ENCODE results near the gene SAMD4B.
"Not testable (repeated sequence)": the region's sequence is repeated elsewhere in the genome, so short reads cannot be mapped to it uniquely, and the experiment has no call there.

The SAMD4B gene

DNA sequence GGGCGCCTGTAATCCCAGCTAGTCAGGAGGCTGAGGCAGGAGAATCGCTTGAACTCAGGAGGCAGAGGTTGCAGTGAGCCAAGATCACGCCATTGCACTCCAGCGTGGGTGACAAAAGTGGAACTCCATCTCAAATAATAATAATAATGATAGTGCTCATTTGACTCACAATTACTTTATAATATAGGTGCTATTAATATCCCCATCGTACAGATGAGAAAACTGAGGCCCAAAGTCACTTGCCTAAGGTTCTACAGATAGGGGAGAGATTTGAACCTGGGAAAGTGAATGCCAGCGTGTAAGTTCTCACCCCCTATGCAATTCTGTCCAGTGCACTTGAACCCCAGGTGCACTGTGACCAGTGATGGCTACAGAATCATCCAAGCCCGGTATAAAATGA, 12.3 kb upstream of the SAMD4B start:
- no peak for DNase-seq
- Histone ChIP-seq H4K20me1 (ENCODE audit: insufficient read depth, low read length) (no peaks in the 10 kb centered on the region), H3K4me3 (ENCODE audit: low read length) (no peak overlapping the region), H3K4me1 (ENCODE audit: low read length) (no peaks in the 10 kb centered on the region), H3K79me2 (ENCODE audit: low read length) (peaks cover 14% of the 10 kb centered on the region), H3K36me3 (replicated peaks; ENCODE audit: insufficient read depth, low read length) (no peaks in the 10 kb centered on the region), H3K9ac (ENCODE audit: low read length) (no peak overlapping the region), H3K27me3 (replicated peaks; ENCODE audit: insufficient read depth, low read length) (no peaks in the 10 kb centered on the region), H3F3A (ENCODE audit: insufficient read depth, low read length) (no peaks in the 10 kb centered on the region), H3K4me2 (ENCODE audit: low read depth, low read length) (no peak overlapping the region), H3K9me3 (replicated peaks; ENCODE audit: insufficient read depth, low read length) (no peaks in the 10 kb centered on the region), H3K9me2 (replicated peaks; ENCODE audit: insufficient read depth, low read length) (no peaks in the 10 kb centered on the region), H2AFZ (ENCODE audit: low read length) (no peak overlapping the region), H3K27ac (ENCODE audit: low read length) (no peak overlapping the region)
- TF ChIP-seq EZH2phosphoT487 (IDR thresholded peaks at IDR 0.05; ENCODE audit: low read length), result no peak
- TF ChIP-seq CTCF (IDR thresholded peaks at IDR 0.05; ENCODE audit: low read length), result no peak
- no peak for TF ChIP-seq EZH2 (optimal IDR thresholded peaks at IDR 0.05; ENCODE audit: low read depth, low read length)

DNA sequence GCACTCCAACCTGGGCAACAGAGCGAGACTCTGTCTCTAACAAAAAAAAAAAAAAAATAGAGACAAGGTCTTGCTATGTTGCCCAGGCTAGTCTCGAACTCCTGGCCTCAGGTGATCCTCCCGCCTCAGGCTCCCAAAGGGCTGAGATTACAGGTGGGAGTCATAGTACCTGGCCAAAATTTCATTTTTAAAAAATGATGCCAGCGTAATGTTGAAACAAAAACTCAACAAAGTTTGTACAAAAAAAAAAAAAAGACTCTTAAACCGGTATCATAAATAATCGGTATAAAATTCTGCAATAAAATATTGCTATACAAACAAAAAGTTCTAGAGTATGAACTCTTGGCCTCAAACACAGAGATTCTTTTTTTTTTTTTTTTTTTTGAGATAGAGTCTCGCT, 9.9 kb upstream of the SAMD4B start:
- peaks cover 4% of the 10 kb centered on the region; the same call in 1 of the 2 replicates for H3F3A ChIP-seq (ENCODE audit: insufficient read depth, low read length)
- no peak overlapping the region for H3K4me3 ChIP-seq (ENCODE audit: low read length)
- H2AFZ ChIP-seq (ENCODE audit: low read length), result no peak overlapping the region
- no peaks in the 10 kb centered on the region for H3K27me3 ChIP-seq (replicated peaks; ENCODE audit: insufficient read depth, low read length)
- no peak overlapping the region for H3K27ac ChIP-seq (ENCODE audit: low read length)
- no peak overlapping the region for H3K9ac ChIP-seq (ENCODE audit: low read length)
- no peaks in the 10 kb centered on the region for H4K20me1 ChIP-seq (ENCODE audit: insufficient read depth, low read length)
- no peak for TF ChIP-seq CTCF (IDR thresholded peaks at IDR 0.05; ENCODE audit: low read length)
- TF ChIP-seq EZH2 (optimal IDR thresholded peaks at IDR 0.05; ENCODE audit: low read depth, low read length), result no peak
- TF ChIP-seq EZH2phosphoT487 (IDR thresholded peaks at IDR 0.05; ENCODE audit: low read length), result no peak
- H3K36me3 ChIP-seq (replicated peaks; ENCODE audit: insufficient read depth, low read length), result no peaks in the 10 kb centered on the region
- H3K79me2 ChIP-seq (ENCODE audit: low read length), result peaks cover 21% of the 10 kb centered on the region
- no peak overlapping the region for H3K4me2 ChIP-seq (ENCODE audit: low read depth, low read length)
- DNase-seq, result no peak
- no peaks in the 10 kb centered on the region for H3K9me2 ChIP-seq (replicated peaks; ENCODE audit: insufficient read depth, low read length)
- no peaks in the 10 kb centered on the region; the same call in 1 of the 2 replicates for H3K4me1 ChIP-seq (ENCODE audit: low read length)
- no peaks in the 10 kb centered on the region for H3K9me3 ChIP-seq (replicated peaks; ENCODE audit: insufficient read depth, low read length)

DNA sequence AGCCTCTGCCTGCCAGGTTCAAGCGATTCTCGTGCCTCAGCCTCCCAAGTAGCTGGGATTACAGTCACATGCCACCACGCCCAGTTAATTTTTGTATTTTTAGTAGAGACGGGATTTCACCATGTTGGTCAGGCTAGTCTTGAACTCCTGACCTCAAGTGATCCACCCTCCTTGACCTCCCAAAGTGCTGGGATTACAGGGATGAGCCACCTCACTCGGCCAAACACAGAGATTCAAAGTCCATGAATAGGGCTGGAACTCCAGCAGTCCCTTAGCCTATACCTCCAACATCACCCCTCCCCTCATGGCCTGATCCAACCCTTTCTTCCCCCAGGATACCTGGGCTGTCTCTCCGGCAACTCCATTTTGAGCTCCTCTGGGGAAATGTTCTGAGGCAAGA, 9.5 kb upstream of the SAMD4B start:
- H3K27ac ChIP-seq (ENCODE audit: low read length); H3K9ac ChIP-seq (ENCODE audit: low read length); DNase-seq; H3K36me3 ChIP-seq (replicated peaks; ENCODE audit: insufficient read depth, low read length); H3K9me2 ChIP-seq (replicated peaks; ENCODE audit: insufficient read depth, low read length); H3K4me3 ChIP-seq (ENCODE audit: low read length); H3K4me2 ChIP-seq (ENCODE audit: low read depth, low read length); H3K27me3 ChIP-seq (replicated peaks; ENCODE audit: insufficient read depth, low read length); H4K20me1 ChIP-seq (ENCODE audit: insufficient read depth, low read length); H3K4me1 ChIP-seq (ENCODE audit: low read length); H3K9me3 ChIP-seq (replicated peaks; ENCODE audit: insufficient read depth, low read length); H2AFZ ChIP-seq (ENCODE audit: low read length); H3F3A ChIP-seq (ENCODE audit: insufficient read depth, low read length): not testable (repeated sequence)
- peaks cover 21% of the 10 kb centered on the region for H3K79me2 ChIP-seq (ENCODE audit: low read length)

GRCh38 chr19:39333507-39333906, 8.7 kb upstream of the SAMD4B start:
- Histone ChIP-seq H3K4me3 (ENCODE audit: low read length) (no peak overlapping the region), H3K27ac (ENCODE audit: low read length) (no peak overlapping the region), H3K4me2 (ENCODE audit: low read depth, low read length) (no peak overlapping the region), H3K9me2 (replicated peaks; ENCODE audit: insufficient read depth, low read length) (no peaks in the 10 kb centered on the region), H3K27me3 (replicated peaks; ENCODE audit: insufficient read depth, low read length) (no peaks in the 10 kb centered on the region), H4K20me1 (ENCODE audit: insufficient read depth, low read length) (no peaks in the 10 kb centered on the region), H3F3A (ENCODE audit: insufficient read depth, low read length) (peaks cover 4% of the 10 kb centered on the region; the same call in 1 of the 2 replicates), H3K9ac (ENCODE audit: low read length) (no peak overlapping the region), H3K9me3 (replicated peaks; ENCODE audit: insufficient read depth, low read length) (no peaks in the 10 kb centered on the region), H3K4me1 (ENCODE audit: low read length) (no peaks in the 10 kb centered on the region; the same call in 1 of the 2 replicates), H3K36me3 (replicated peaks; ENCODE audit: insufficient read depth, low read length) (no peaks in the 10 kb centered on the region), H2AFZ (ENCODE audit: low read length) (no peak overlapping the region), H3K79me2 (ENCODE audit: low read length) (peaks cover 21% of the 10 kb centered on the region)
- TF ChIP-seq EZH2phosphoT487 (IDR thresholded peaks at IDR 0.05; ENCODE audit: low read length) (no peak), CTCF (IDR thresholded peaks at IDR 0.05; ENCODE audit: low read length) (no peak), EZH2 (optimal IDR thresholded peaks at IDR 0.05; ENCODE audit: low read depth, low read length) (no peak)
- no peak for DNase-seq
